Hepatocyte (in vitro differentiated cells): ENCODE measurements around the gene AHNAK. TPM values are rescaled to one million over a fixed set of nuclear protein-coding genes. Genes with fewer than 3 reads are reported as not detected.
A peak's percentile ranks its signal among the peaks of the same experiment; 100 is the strongest.
"Not testable (repeated sequence)": the region's sequence is repeated elsewhere in the genome, so short reads cannot be mapped to it uniquely, and the experiment has no call there.

Experiments
- DNase-seq: peaks from one replicate; pipeline ENCODE4 v3.0.0-alpha.2; 2016; ENCODE audit warnings: low spot score
- H2AFZ ChIP-seq: fragments of 200-600 bp; sonication (generic); 2 replicates; pipeline ENCODE4 v1.6.0; 2016; ENCODE audit warnings: antibody characterized with exemption, mild to moderate bottlenecking
- H3K27ac ChIP-seq: fragments of 200-600 bp; sonication (generic); 2 replicates; pipeline ENCODE4 v1.5.1; 2016; ENCODE audit warnings: mild to moderate bottlenecking
- H3K27me3 ChIP-seq: fragments of 200-600 bp; sonication (generic); 2 replicates; pipeline ENCODE4 v1.6.1; 2016
- H3K36me3 ChIP-seq: fragments of 200-600 bp; sonication (generic); replicated peaks from 2 replicates; pipeline ENCODE4 v1.5.1; 2016; ENCODE audit warnings: low read depth; ENCODE audit not compliant: insufficient read depth
- H3K4me1 ChIP-seq: fragments of 200-600 bp; sonication (generic); 2 replicates; pipeline ENCODE4 v1.5.1; 2016; ENCODE audit warnings: mild to moderate bottlenecking, moderate library complexity; ENCODE audit not compliant: insufficient read depth
- H3K4me2 ChIP-seq: fragments of 200-600 bp; sonication (generic); 2 replicates; pipeline ENCODE4 v1.6.0; 2016
- H3K4me3 ChIP-seq: fragments of 200-600 bp; sonication (generic); 2 replicates; pipeline ENCODE4 v1.5.1; 2016; ENCODE audit warnings: mild to moderate bottlenecking
- H3K79me2 ChIP-seq: fragments of 200-600 bp; sonication (generic); 2 replicates; pipeline ENCODE4 v1.6.0; 2017; ENCODE audit warnings: mild to moderate bottlenecking
- H3K9me2 ChIP-seq: fragments of 200-600 bp; sonication (generic); replicated peaks from 2 replicates; pipeline ENCODE4 v1.6.0; 2017; ENCODE audit warnings: mild to moderate bottlenecking; ENCODE audit not compliant: insufficient read depth
- H3K9me3 ChIP-seq: fragments of 200-600 bp; sonication (generic); 2 replicates; pipeline ENCODE4 v1.5.1; 2016; ENCODE audit warnings: low read depth, mild to moderate bottlenecking
- H4K20me1 ChIP-seq: fragments of 200-600 bp; sonication (generic); 2 replicates; pipeline ENCODE4 v1.6.0; 2016; ENCODE audit warnings: mild to moderate bottlenecking; ENCODE audit not compliant: insufficient read depth, poor library complexity, severe bottlenecking
- CTCF ChIP-seq: fragments of 200-600 bp; sonication (generic); IDR thresholded peaks from 2 replicates; pipeline ENCODE4 v1.5.1; 2016; ENCODE audit warnings: antibody characterized with exemption, mild to moderate bottlenecking; ENCODE audit not compliant: poor library complexity
- EZH2 ChIP-seq: fragments of 200-600 bp; sonication (generic); IDR thresholded peaks from 2 replicates; pipeline ENCODE4 v1.6.1; 2016; ENCODE audit warnings: antibody characterized with exemption, mild to moderate bottlenecking, borderline replicate concordance
- EZH2phosphoT487 ChIP-seq: fragments of 200-600 bp; sonication (generic); IDR thresholded peaks from one replicate; pipeline ENCODE4 v1.6.1; 2018; ENCODE audit warnings: antibody characterized with exemption, mild to moderate bottlenecking, low read depth, moderate library complexity; ENCODE audit not compliant: unreplicated experiment, severe bottlenecking
- WGBS: methylation state at CpG from one replicate; pipeline ENCODE4 v1.1.6; 2016; ENCODE audit warnings: low lambda C conversion rate; ENCODE audit errors: missing lambda C conversion rate; 5-methylcytosine and 5-hydroxymethylcytosine counted together
- polyA plus RNA-seq: library from polyadenylated mRNA; unstranded; fragments of >200 nt; fragmentation: Nextera tagmentation; extraction: Ambion mirVana; gene quantifications from 2 replicates; pipeline ENCODE4 v1.2.1, GENCODE V29; 2016
- total RNA-seq: library from RNA; depleted of rRNA; stranded (reverse); fragments of >200 nt; gene quantifications from 2 replicates; pipeline ENCODE4 v1.2.3, GENCODE V29; 2014

AHNAK gene
- total and polyA plus RNA-seq, 2 experiments from 2014 or later: 47.6 to 237 TPM

GRCh38 chr11:62588966-62589637 is 42.5 kb upstream of the AHNAK start:
- Histone ChIP-seq H3K79me2 (peaks cover 40% of the 10 kb centered on the region), H3K27ac (no peak overlapping the region), H4K20me1 (no peaks in the 10 kb centered on the region), H2AFZ (no peak overlapping the region), H3K9me3 (no peaks in the 10 kb centered on the region), H3K4me2 (no peak overlapping the region), H3K4me1 (peaks cover 7% of the 10 kb centered on the region), H3K9me2 (no peaks in the 10 kb centered on the region), H3K36me3 (no peaks in the 10 kb centered on the region), H3K27me3 (no peaks in the 10 kb centered on the region), H3K4me3 (no peak overlapping the region)
- no peak for DNase-seq
- WGBS: 69% methylated on average over 18 of the region's 18 CpGs
- peak; percentile 29 for TF ChIP-seq CTCF
- TF ChIP-seq EZH2: no peak

- not testable (repeated sequence) for H3K36me3 ChIP-seq, H3K4me3 ChIP-seq, H3K4me2 ChIP-seq, H3K27ac ChIP-seq, H2AFZ ChIP-seq, H3K4me1 ChIP-seq, H3K9me2 ChIP-seq, H3K27me3 ChIP-seq, H4K20me1 ChIP-seq, DNase-seq, H3K9me3 ChIP-seq
- peaks cover 36% of the 10 kb centered on the region for H3K79me2 ChIP-seq
- WGBS: 97% methylated on average over 7 of the region's 7 CpGs
Measured at GRCh38 chr11:62585356-62585755, 38.8 kb upstream of the AHNAK start.

GRCh38 chr11:62581735-62582134 is 35.1 kb upstream of the AHNAK start:
- WGBS: 95% methylated on average over 4 of the region's 4 CpGs
- H4K20me1 ChIP-seq, H3K4me1 ChIP-seq, H3K4me3 ChIP-seq, H2AFZ ChIP-seq, DNase-seq, H3K9me2 ChIP-seq, H3K27me3 ChIP-seq, H3K36me3 ChIP-seq, H3K9me3 ChIP-seq, H3K27ac ChIP-seq, H3K4me2 ChIP-seq: not testable (repeated sequence)
- peaks cover 21% of the 10 kb centered on the region for H3K79me2 ChIP-seq

GRCh38 chr11:62580959-62581715 is 34.5 kb upstream of the AHNAK start:
- no peaks in the 10 kb centered on the region for H3K27me3 ChIP-seq
- TF ChIP-seq CTCF (no peak), EZH2phosphoT487 (no peak), EZH2 (no peak)
- no peak overlapping the region for H3K27ac ChIP-seq
- H4K20me1 ChIP-seq: no peaks in the 10 kb centered on the region
- peaks cover 16% of the 10 kb centered on the region for H3K79me2 ChIP-seq
- peaks cover 6% of the 10 kb centered on the region for H3K4me1 ChIP-seq
- WGBS: 98% methylated on average over 18 of the region's 18 CpGs
- no peaks in the 10 kb centered on the region for H3K36me3 ChIP-seq
- H3K9me2 ChIP-seq: no peaks in the 10 kb centered on the region
- H3K4me2 ChIP-seq: no peak overlapping the region
- H3K4me3 ChIP-seq: no peak overlapping the region
- H3K9me3 ChIP-seq: no peaks in the 10 kb centered on the region
- no peak for DNase-seq
- no peak overlapping the region for H2AFZ ChIP-seq
